CD4-positive, alpha-beta T cell (primary cell): Measurements from ENCODE around the gene SCN8A. TPM values are rescaled to one million over a fixed set of nuclear protein-coding genes. Genes with fewer than 3 reads are reported as not detected.

Experiments
- ATAC-seq: fragments of 200-7000 bp; cut with Tn5 transposase; one replicate; pipeline ENCODE4 v1.10.0; 2022; ENCODE audit warnings: mild to moderate bottlenecking; ENCODE audit not compliant: poor library complexity
- CTCF ChIA-PET: fragments of 350-600 bp; sonication (Branson Sonifier 250); formaldehyde crosslinking; loops from one replicate; lab custom pipeline; 2021; ENCODE audit warnings: antibody characterized with exemption, inconsistent platforms; lab: Charles Lee
- POLR2A ChIA-PET: fragments of 350-600 bp; sonication (Branson Sonifier 250); formaldehyde crosslinking; loops from one replicate; lab custom pipeline; 2021; ENCODE audit warnings: antibody characterized with exemption, inconsistent platforms; lab: Charles Lee
- DNase-seq, 14 experiments: peaks; one replicate each; pipeline ENCODE4 v3.0.0-alpha.2; 2013 to 2020; ENCODE audit warnings: mixed read lengths in 2 of 14
- H3K27ac ChIP-seq, 2 donors: one replicate each; pipeline versions ENCODE4 v1.5.1 to v1.7.0; 2013; ENCODE audit warnings: low read length in 2 of 2, low read depth in 1 of 2, mild to moderate bottlenecking in 1 of 2
- H3K27me3 ChIP-seq, 2 experiments: 1 replicate in 1 of 2; 2 replicates in 1 of 2; pipeline versions ENCODE4 v1.6.1 to v1.7.0; 2013; ENCODE audit warnings: low read length in 2 of 2, control low read depth in 1 of 2, mild to moderate bottlenecking in 1 of 2, moderate library complexity in 1 of 2; ENCODE audit not compliant: insufficient read depth in 2 of 2, control insufficient read depth in 1 of 2
- H3K36me3 ChIP-seq: one replicate; pipeline ENCODE4 v1.6.1; 2013; ENCODE audit warnings: low read length, control low read depth; ENCODE audit not compliant: insufficient read depth
- H3K4me1 ChIP-seq: one replicate; pipeline ENCODE4 v1.6.1; 2013; ENCODE audit warnings: low read length, control low read depth; ENCODE audit not compliant: insufficient read depth
- H3K4me3 ChIP-seq: one replicate; pipeline ENCODE4 v1.5.1; 2013; ENCODE audit warnings: mild to moderate bottlenecking, low read length, moderate library complexity
- H3K9me3 ChIP-seq, 2 experiments: 1 replicate in 1 of 2; 2 replicates in 1 of 2; pipeline versions ENCODE4 v1.6.1 to v1.7.0; 2013; ENCODE audit warnings: low read length in 2 of 2, mild to moderate bottlenecking in 2 of 2, control low read depth in 1 of 2, moderate library complexity in 1 of 2; ENCODE audit not compliant: control insufficient read depth in 1 of 2, insufficient read depth in 1 of 2
- H3K27ac Mint-ChIP-seq: one replicate; pipeline ENCODE4 v1.8.0; 2020; ENCODE audit warnings: mixed read lengths
- H3K27me3 Mint-ChIP-seq: one replicate; pipeline ENCODE4 v1.8.0; 2021; ENCODE audit warnings: mixed read lengths
- H3K36me3 Mint-ChIP-seq: one replicate; pipeline ENCODE4 v1.8.0; 2021; ENCODE audit warnings: low read depth, mixed read lengths
- H3K4me1 Mint-ChIP-seq: one replicate; pipeline ENCODE4 v1.8.0; 2021; ENCODE audit warnings: low read depth, mixed read lengths
- H3K4me3 Mint-ChIP-seq: one replicate; pipeline ENCODE4 v1.8.0; 2020; ENCODE audit warnings: mild to moderate bottlenecking, mixed read lengths
- H3K9me3 Mint-ChIP-seq: one replicate; pipeline ENCODE4 v1.8.0; 2020; ENCODE audit warnings: mixed read lengths
- intact Hi-C, 2 experiments: fragments of 100-400 bp; cut with DNase I in 1 of 2; cut with micrococcal nuclease in 1 of 2; formaldehyde crosslinking; loops; one replicate each; pipeline versions ENCODE4 v1.15.1 to v1.9.0; 2023 to 2025; cut with DNase I, micrococcal nuclease
- total RNA-seq, 174 experiments: library from RNA in 2 of 174; stranded (reverse) in 2 of 174; gene quantifications; one replicate each; pipeline ENCODE4 v1.2.3 and lab custom pipeline; 2021 to 2026
- TF ChIP-seq, protein P1 (sequence below): fragments of 200-600 bp; IDR thresholded peaks from one replicate; pipeline ENCODE4 v1.8.0; 2022; ENCODE audit warnings: antibody characterized with exemption, mild to moderate bottlenecking

Gene SCN8A
- total RNA-seq, 2 experiments from 2014 or later = 0.14 to 0.36 TPM

DNA sequence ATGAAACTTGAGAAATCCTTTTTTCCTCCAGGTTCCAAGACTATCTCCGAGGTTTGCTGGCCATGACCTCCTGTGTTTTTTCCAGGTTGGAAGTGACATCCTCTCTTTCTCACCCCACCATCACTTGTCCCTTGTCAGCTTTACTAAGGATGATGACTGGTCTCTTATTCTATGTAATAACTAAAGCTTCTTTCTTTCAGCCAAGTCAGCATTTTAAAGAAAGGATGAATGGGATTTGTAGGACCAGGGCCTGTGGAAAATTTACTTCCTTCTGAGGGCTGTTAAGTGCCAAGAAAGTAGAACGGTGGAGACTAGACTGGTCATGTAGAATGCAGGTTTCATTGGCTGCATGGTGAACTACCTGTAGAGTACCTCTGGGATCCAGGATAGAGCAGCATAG, 183.9 kb downstream of the SCN8A start:
- Mint-ChIP-seq H3K9me3 (no peaks in the 10 kb centered on the region), H3K27ac (no peak overlapping the region), H3K4me3 (no peak overlapping the region), H3K36me3 (no peaks in the 10 kb centered on the region), H3K4me1 (no peaks in the 10 kb centered on the region), H3K27me3 (no peaks in the 10 kb centered on the region)
- H3K4me3 ChIP-seq = no peak overlapping the region
- H3K9me3 ChIP-seq = no peaks in the 10 kb centered on the region
- intact Hi-C loops = no loop called here
- POLR2A ChIA-PET = no interaction called here
- CTCF ChIA-PET = no interaction called here
- no peak overlapping the region for H3K27ac ChIP-seq
- TF ChIP-seq, protein P1, sequence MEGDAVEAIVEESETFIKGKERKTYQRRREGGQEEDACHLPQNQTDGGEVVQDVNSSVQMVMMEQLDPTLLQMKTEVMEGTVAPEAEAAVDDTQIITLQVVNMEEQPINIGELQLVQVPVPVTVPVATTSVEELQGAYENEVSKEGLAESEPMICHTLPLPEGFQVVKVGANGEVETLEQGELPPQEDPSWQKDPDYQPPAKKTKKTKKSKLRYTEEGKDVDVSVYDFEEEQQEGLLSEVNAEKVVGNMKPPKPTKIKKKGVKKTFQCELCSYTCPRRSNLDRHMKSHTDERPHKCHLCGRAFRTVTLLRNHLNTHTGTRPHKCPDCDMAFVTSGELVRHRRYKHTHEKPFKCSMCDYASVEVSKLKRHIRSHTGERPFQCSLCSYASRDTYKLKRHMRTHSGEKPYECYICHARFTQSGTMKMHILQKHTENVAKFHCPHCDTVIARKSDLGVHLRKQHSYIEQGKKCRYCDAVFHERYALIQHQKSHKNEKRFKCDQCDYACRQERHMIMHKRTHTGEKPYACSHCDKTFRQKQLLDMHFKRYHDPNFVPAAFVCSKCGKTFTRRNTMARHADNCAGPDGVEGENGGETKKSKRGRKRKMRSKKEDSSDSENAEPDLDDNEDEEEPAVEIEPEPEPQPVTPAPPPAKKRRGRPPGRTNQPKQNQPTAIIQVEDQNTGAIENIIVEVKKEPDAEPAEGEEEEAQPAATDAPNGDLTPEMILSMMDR = no peak
- no peak for DNase-seq
- ATAC-seq = no peak
- no peaks in the 10 kb centered on the region for H3K36me3 ChIP-seq
- H3K4me1 ChIP-seq = no peaks in the 10 kb centered on the region
- H3K27me3 ChIP-seq = peaks cover 0 to 3% of the 10 kb centered on the region in 2 experiments

DNA sequence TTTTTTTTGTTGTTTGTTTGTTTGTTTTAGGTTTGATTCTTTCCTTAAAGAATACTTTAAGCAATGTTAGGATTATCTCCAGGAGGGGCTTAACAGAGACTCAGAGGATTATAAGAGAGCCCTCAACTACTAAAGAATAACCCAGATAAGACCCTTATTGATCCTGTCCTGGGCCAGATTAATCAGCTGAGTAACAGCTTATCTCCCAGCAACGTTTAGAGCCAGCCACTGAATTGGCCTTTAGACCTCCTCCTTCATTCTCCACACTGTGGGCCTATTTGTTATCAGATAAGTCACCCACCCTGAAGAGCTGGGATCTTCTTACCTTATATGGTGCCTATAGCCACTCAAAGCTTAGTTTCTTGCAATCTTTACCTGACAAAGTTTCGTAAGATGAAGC, 186.4 kb downstream of the SCN8A start:
- ATAC-seq (no peak), DNase-seq (no peak)
- TF ChIP-seq, protein P1 = no peak
- peaks cover 0 to 2% of the 10 kb centered on the region in 2 experiments for H3K27me3 ChIP-seq
- POLR2A ChIA-PET = interaction anchor here (0.6 kb wide), 1 partner anchor 693 kb away, joined by 4 read pairs; no protein-coding TSS in a partner anchor
- CTCF ChIA-PET = interaction anchor here (0.5 kb wide), 1 partner anchor 393 kb away, joined by 4 read pairs; no protein-coding TSS in a partner anchor
- Mint-ChIP-seq H3K4me1 (no peaks in the 10 kb centered on the region), H3K4me3 (no peak overlapping the region), H3K27me3 (no peaks in the 10 kb centered on the region), H3K9me3 (no peaks in the 10 kb centered on the region), H3K27ac (no peak overlapping the region), H3K36me3 (no peaks in the 10 kb centered on the region)
- no peaks in the 10 kb centered on the region for H3K36me3 ChIP-seq
- no peak overlapping the region for H3K27ac ChIP-seq
- H3K9me3 ChIP-seq = no peaks in the 10 kb centered on the region
- intact Hi-C loops = no loop called here
- no peak overlapping the region for H3K4me3 ChIP-seq
- no peaks in the 10 kb centered on the region for H3K4me1 ChIP-seq

DNA sequence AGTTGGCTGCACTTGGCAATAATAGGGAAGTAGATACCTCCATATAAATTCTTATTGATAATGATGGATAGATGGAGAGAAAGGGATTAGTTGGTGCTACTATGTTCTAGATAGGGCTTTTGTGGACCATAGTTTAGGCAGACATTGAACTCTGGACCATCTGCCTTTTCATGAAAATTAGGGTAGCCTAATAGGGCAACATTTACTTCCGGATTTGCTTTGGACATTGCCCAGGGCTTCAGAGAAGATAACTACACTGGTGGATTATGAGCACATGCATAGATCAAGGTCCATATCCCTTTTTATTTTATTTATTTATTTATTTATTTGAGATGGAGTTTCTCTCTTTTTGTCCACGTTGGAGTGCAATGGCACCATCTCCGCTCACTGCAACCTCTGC, 186.9 kb downstream of the SCN8A start:
- no peak for ATAC-seq
- Histone ChIP-seq H3K27me3 (peaks cover 0 to 2% of the 10 kb centered on the region in 2 experiments), H3K4me3 (no peak overlapping the region), H3K9me3 (no peaks in the 10 kb centered on the region), H3K36me3 (no peaks in the 10 kb centered on the region), H3K4me1 (no peaks in the 10 kb centered on the region), H3K27ac (no peak overlapping the region)
- TF ChIP-seq, protein P1 = no peak
- no peak overlapping the region for H3K27ac Mint-ChIP-seq
- CTCF ChIA-PET = interaction anchor here (0.6 kb wide), 1 partner anchor 1572 kb away, joined by 3 read pairs; no protein-coding TSS in a partner anchor
- H3K27me3 Mint-ChIP-seq = no peaks in the 10 kb centered on the region
- DNase-seq = no peak
- no peaks in the 10 kb centered on the region for H3K9me3 Mint-ChIP-seq
- no peak overlapping the region for H3K4me3 Mint-ChIP-seq
- no peaks in the 10 kb centered on the region for H3K36me3 Mint-ChIP-seq
- no peaks in the 10 kb centered on the region for H3K4me1 Mint-ChIP-seq
- intact Hi-C loops = no loop called here
- POLR2A ChIA-PET = interaction anchor here (0.6 kb wide), 1 partner anchor 694 kb away, joined by 4 read pairs; no protein-coding TSS in a partner anchor
